Activated CD8-positive, alpha-beta T cell treated with anti-CD3 and anti-CD28 coated beads for 36 hours (primary cell): ENCODE measurements around the gene RAB11FIP4. TPM values are rescaled to one million over a fixed set of nuclear protein-coding genes. Genes with fewer than 3 reads are reported as not detected.
A peak's percentile ranks its signal among the peaks of the same experiment; 100 is the strongest.

Source experiments
- ATAC-seq: fragments of 200-7000 bp; cut with Tn5 transposase; one replicate; pipeline ENCODE4 v1.10.0; 2021; ENCODE audit warnings: mild to moderate bottlenecking, moderate library complexity
- CTCF ChIA-PET: fragments of 350-600 bp; sonication (Branson Sonifier 250); formaldehyde crosslinking; loops from one replicate; lab custom pipeline; 2021; ENCODE audit warnings: antibody characterized with exemption; lab: Charles Lee
- POLR2A ChIA-PET: fragments of 350-600 bp; sonication (Branson Sonifier 250); formaldehyde crosslinking; loops from one replicate; lab custom pipeline; 2021; ENCODE audit warnings: antibody characterized with exemption; lab: Charles Lee
- DNase-seq: peaks from one replicate; pipeline ENCODE4 v3.0.0-alpha.2; 2020
- H3K27ac Mint-ChIP-seq: one replicate; pipeline ENCODE4 v1.8.0; 2021; ENCODE audit warnings: mild to moderate bottlenecking, mixed read lengths
- H3K27me3 Mint-ChIP-seq: one replicate; pipeline ENCODE4 v1.8.0; 2021; ENCODE audit warnings: mixed read lengths
- H3K36me3 Mint-ChIP-seq: one replicate; pipeline ENCODE4 v1.8.0; 2021; ENCODE audit warnings: low read depth, mixed read lengths
- H3K4me1 Mint-ChIP-seq: one replicate; pipeline ENCODE4 v1.8.0; 2021; ENCODE audit warnings: low read depth, mixed read lengths
- H3K4me3 Mint-ChIP-seq: one replicate; pipeline ENCODE4 v1.8.0; 2021; ENCODE audit warnings: mild to moderate bottlenecking, moderate library complexity, mixed read lengths
- H3K9me3 Mint-ChIP-seq: one replicate; pipeline ENCODE4 v1.8.0; 2021; ENCODE audit warnings: mixed read lengths
- intact Hi-C: fragments of 100-400 bp; cut with micrococcal nuclease; formaldehyde crosslinking; loops from one replicate; pipeline ENCODE4 v1.10.0; 2022
- total RNA-seq, 2 experiments: library from RNA; stranded (reverse); gene quantifications; one replicate each; pipeline ENCODE4 v1.2.3, GENCODE V29; 2021
- TF ChIP-seq, protein P1 (sequence below): fragments of 200-600 bp; IDR thresholded peaks from one replicate; pipeline ENCODE4 v1.8.0; 2022; ENCODE audit warnings: antibody characterized with exemption, mild to moderate bottlenecking

The RAB11FIP4 gene
- total RNA-seq, 2 experiments from 2014 or later = 38.2 to 39.1 TPM

DNA sequence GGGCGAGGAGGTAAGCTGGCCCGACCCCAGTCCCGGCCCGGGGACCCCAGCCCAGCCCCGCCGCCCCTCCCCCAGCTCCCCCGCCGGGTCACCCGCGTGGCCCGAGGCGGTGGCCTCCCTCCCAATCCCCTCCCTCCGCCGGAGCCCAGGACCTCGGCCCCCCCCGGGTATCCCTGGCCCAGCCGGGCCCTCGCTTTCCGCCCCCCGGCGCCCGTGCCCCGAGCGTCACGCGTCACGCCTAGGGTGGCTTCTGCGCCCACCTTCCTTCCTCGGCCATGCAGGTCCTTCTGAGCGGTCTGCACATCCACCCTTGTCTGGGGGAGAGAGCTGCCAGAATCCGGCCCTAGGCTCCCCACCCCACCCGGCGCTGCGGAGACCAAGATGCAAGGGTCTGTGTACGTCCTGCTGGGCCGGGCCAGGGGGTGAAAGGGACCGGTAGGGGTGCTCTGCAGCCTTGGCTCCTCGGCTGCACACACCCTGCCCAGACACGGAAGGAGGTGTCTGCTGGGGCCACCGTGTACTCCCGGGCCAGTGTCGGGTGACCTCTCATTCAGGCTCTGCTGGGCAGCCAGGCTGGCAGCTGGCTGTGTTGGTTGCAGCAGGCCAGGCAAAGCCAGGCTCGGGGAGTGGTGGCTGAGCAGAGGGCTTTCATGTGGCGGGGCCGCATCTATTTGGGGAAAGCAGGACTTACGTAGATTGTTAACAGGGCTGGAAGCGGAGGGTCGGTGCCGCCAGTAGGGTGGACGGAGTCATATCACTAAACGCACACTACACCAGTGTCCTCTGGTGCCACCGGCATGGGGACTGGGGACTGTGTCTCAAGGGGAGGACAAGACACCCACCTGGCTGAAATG, 754 bp downstream of the RAB11FIP4 start:
- peaks cover 50% of the 10 kb centered on the region for H3K27me3 Mint-ChIP-seq
- CTCF ChIA-PET = interaction anchor here (0.8 to 4.9 kb wide), 4 partner anchors 30 to 132 kb away, joined by 3 to 41 read pairs (median 3); no protein-coding TSS in a partner anchor
- H3K4me3 Mint-ChIP-seq = peak overlapping the region; percentile 63
- TF ChIP-seq, protein P1, sequence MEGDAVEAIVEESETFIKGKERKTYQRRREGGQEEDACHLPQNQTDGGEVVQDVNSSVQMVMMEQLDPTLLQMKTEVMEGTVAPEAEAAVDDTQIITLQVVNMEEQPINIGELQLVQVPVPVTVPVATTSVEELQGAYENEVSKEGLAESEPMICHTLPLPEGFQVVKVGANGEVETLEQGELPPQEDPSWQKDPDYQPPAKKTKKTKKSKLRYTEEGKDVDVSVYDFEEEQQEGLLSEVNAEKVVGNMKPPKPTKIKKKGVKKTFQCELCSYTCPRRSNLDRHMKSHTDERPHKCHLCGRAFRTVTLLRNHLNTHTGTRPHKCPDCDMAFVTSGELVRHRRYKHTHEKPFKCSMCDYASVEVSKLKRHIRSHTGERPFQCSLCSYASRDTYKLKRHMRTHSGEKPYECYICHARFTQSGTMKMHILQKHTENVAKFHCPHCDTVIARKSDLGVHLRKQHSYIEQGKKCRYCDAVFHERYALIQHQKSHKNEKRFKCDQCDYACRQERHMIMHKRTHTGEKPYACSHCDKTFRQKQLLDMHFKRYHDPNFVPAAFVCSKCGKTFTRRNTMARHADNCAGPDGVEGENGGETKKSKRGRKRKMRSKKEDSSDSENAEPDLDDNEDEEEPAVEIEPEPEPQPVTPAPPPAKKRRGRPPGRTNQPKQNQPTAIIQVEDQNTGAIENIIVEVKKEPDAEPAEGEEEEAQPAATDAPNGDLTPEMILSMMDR = no peak
- H3K36me3 Mint-ChIP-seq = no peaks in the 10 kb centered on the region
- no peak overlapping the region for H3K27ac Mint-ChIP-seq
- H3K9me3 Mint-ChIP-seq = no peaks in the 10 kb centered on the region
- POLR2A ChIA-PET = no interaction called here
- intact Hi-C loops = loop anchor here (5.0 kb wide), 1 partner anchor 135 kb away; no protein-coding TSS in a partner anchor
- no peak for DNase-seq
- ATAC-seq = no peak
- H3K4me1 Mint-ChIP-seq = peaks cover 5% of the 10 kb centered on the region

DNA sequence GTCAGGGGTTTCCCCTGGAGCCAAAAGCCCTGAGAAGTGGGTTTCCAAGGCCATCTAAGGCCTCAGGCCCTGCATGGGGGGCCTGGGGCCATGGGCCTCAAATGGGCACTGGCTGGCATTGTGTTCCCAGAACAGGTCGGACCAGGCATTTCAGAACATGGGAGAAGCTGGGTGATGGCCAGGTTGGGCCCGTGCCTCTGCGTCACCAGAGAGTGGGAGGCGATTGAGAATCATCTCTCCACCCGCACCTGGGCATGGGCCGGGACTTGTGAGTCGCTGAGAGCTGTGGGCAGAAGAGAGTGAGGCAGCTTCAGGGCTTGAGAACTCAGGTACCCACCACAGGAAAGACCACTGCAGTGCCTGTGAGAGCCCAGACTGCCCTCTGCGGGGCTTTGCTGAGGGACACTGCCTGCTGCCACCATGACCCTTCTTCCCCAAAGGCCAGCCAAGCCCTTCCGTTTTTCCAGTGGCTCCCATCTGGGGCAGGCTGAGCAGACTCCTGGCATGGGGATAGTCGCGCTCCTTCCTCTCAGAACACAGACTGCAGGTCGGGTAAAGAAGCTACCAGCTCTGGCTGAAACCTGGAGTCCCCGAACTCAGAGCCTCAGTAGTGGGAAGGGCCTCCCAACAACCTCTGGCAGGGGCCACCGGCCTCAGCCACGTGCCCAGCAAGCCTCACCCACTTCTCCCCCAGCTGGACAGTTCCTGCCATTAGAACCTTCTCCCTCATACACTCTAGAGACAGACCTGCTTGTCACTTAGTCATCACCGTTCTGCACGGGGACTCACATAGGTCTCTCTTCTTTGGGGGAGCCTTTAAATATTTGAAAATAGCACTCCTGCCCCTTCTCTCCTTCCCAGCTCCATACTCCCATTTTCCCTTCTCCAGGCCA, 1.6 kb downstream of the RAB11FIP4 start:
- no peaks in the 10 kb centered on the region for H3K36me3 Mint-ChIP-seq
- H3K27me3 Mint-ChIP-seq = peaks cover 52% of the 10 kb centered on the region
- no peaks in the 10 kb centered on the region for H3K9me3 Mint-ChIP-seq
- ATAC-seq = no peak
- DNase-seq = no peak
- intact Hi-C loops = loop anchor here (5.0 kb wide), 1 partner anchor 134 kb away; no protein-coding TSS in a partner anchor
- H3K4me3 Mint-ChIP-seq = peak overlapping the region; percentile 63
- TF ChIP-seq, protein P1 = no peak
- H3K4me1 Mint-ChIP-seq = peaks cover 5% of the 10 kb centered on the region
- H3K27ac Mint-ChIP-seq = no peak overlapping the region
- ChIA-PET POLR2A (interaction anchor here (1.4 kb wide), 1 partner anchor 33 kb away, joined by 3 read pairs; no protein-coding TSS in a partner anchor), CTCF (interaction anchor here (0.8 to 1.4 kb wide), 3 partner anchors 42 to 154 kb away, joined by 3 read pairs; no protein-coding TSS in a partner anchor)

DNA sequence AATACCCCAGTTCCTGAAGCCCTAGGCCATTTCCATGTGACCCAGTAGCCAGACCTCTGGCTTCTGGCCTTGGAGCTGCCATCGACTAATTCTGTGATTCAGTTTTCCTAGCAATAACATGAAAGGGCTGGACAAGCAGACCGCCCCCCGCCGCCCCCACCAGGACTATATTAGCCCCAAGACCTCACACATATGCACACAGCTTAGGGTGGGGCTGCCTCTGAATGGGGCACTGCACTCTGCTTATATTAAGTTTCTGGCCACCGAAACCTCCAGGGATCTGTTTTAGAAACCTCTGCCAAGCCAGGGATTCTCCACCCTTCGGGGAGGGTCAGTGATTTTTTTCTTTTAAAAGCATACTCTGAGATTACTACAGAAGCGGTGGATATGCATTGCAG, 2.3 kb downstream of the RAB11FIP4 start:
- no peak for ATAC-seq
- intact Hi-C loops = loop anchor here (5.0 kb wide), 1 partner anchor 134 kb away; no protein-coding TSS in a partner anchor
- Mint-ChIP-seq H3K36me3 (no peaks in the 10 kb centered on the region), H3K9me3 (no peaks in the 10 kb centered on the region), H3K27ac (no peak overlapping the region), H3K27me3 (peaks cover 52% of the 10 kb centered on the region), H3K4me1 (peaks cover 5% of the 10 kb centered on the region), H3K4me3 (no peak overlapping the region)
- no peak for DNase-seq
- ChIA-PET POLR2A (interaction anchor here (1.4 kb wide), 1 partner anchor 32 kb away, joined by 3 read pairs; no protein-coding TSS in a partner anchor), CTCF (interaction anchor here (0.8 to 1.4 kb wide), 2 partner anchors 134 to 154 kb away, joined by 3 read pairs; no protein-coding TSS in a partner anchor)
- TF ChIP-seq, protein P1 = no peak

DNA sequence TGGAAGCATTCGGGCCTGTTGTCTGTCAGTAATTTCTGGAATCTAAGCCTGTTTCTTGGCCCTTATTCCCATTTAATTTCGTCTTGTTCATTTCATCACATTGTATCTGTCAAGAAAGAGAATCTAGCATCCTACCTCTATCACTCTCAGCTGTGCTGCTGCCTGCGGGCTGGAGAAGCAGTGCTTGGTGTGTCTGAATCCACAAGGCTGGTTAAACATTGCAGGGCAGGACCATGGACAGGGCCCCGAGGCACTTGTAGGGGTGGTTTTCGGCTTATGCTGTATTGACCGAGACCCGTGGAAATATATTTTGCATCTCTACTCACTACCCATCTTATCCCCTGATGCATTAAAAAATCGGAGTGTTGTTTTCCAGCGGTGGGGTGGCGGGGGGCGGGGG, 3.1 kb downstream of the RAB11FIP4 start:
- Mint-ChIP-seq H3K4me1 (peaks cover 5% of the 10 kb centered on the region), H3K27ac (no peak overlapping the region), H3K9me3 (no peaks in the 10 kb centered on the region), H3K27me3 (peaks cover 47% of the 10 kb centered on the region), H3K4me3 (no peak overlapping the region), H3K36me3 (no peaks in the 10 kb centered on the region)
- intact Hi-C loops = loop anchor here (5.0 kb wide), 1 partner anchor 133 kb away; no protein-coding TSS in a partner anchor
- peak; percentile 60 for ATAC-seq
- POLR2A ChIA-PET = no interaction called here
- CTCF ChIA-PET = interaction anchor here (1.4 kb wide), 1 partner anchor 133 kb away, joined by 3 read pairs; no protein-coding TSS in a partner anchor
- DNase-seq = peak; percentile 74
- TF ChIP-seq, protein P1 = no peak
